ENCODE measurements around the gene EDN2. TPM values are rescaled to one million over a fixed set of nuclear protein-coding genes. Genes with fewer than 3 reads are reported as not detected.

Gene EDN2
- total RNA-seq, 4 donors from 2014 or later = not detected

DNA sequence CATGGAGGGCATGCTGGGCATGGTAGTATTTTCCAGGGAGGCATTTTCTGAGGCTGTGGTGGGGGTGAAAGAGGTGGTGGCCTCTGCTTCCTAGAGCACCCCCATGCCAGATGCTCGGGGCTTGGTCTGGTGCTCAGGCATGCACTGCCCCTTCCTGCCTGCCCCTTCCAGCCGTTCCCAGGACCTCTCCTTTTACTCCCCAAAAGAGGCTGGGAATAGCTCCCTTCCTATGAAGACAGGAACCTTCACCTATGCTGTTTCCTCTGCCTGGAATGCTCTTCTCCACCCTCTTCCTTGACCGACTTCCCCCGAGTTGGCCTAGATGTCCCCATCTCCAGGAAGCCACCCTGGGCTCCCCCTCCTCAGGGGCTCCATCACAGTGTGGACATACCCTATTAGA lies 9.1 kb downstream of the EDN2 start:
- H3K27me3 ChIP-seq = no peaks in the 10 kb centered on the region
- H3K4me3 ChIP-seq = no peak overlapping the region
- H3K27ac ChIP-seq = peak overlapping the region in 1 of 4 donors; percentile 51
- in situ Hi-C loops (cut with MboI; ENCODE audit: low sequenced_read_pairs in 4 of 4) (no loop called here), intact Hi-C loops (cut with DNase I; ENCODE audit: low total_unique reads) (no loop called here)
- no peaks in the 10 kb centered on the region for H3K36me3 ChIP-seq
- DNase-seq (no peak), ATAC-seq (no peak)
- H3K4me1 ChIP-seq = peaks cover 24 to 29% of the 10 kb centered on the region in 2 donors
- H3K9me3 ChIP-seq = no peaks in the 10 kb centered on the region
- TF ChIP-seq, protein P1, sequence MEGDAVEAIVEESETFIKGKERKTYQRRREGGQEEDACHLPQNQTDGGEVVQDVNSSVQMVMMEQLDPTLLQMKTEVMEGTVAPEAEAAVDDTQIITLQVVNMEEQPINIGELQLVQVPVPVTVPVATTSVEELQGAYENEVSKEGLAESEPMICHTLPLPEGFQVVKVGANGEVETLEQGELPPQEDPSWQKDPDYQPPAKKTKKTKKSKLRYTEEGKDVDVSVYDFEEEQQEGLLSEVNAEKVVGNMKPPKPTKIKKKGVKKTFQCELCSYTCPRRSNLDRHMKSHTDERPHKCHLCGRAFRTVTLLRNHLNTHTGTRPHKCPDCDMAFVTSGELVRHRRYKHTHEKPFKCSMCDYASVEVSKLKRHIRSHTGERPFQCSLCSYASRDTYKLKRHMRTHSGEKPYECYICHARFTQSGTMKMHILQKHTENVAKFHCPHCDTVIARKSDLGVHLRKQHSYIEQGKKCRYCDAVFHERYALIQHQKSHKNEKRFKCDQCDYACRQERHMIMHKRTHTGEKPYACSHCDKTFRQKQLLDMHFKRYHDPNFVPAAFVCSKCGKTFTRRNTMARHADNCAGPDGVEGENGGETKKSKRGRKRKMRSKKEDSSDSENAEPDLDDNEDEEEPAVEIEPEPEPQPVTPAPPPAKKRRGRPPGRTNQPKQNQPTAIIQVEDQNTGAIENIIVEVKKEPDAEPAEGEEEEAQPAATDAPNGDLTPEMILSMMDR (IDR thresholded peaks at IDR 0.05 in 4 of 5, conservative IDR thresholded peaks at IDR 0.05 in 1 of 5) = no peak
- TF ChIP-seq POLR2A (IDR thresholded peaks at IDR 0.05) = no peak

DNA sequence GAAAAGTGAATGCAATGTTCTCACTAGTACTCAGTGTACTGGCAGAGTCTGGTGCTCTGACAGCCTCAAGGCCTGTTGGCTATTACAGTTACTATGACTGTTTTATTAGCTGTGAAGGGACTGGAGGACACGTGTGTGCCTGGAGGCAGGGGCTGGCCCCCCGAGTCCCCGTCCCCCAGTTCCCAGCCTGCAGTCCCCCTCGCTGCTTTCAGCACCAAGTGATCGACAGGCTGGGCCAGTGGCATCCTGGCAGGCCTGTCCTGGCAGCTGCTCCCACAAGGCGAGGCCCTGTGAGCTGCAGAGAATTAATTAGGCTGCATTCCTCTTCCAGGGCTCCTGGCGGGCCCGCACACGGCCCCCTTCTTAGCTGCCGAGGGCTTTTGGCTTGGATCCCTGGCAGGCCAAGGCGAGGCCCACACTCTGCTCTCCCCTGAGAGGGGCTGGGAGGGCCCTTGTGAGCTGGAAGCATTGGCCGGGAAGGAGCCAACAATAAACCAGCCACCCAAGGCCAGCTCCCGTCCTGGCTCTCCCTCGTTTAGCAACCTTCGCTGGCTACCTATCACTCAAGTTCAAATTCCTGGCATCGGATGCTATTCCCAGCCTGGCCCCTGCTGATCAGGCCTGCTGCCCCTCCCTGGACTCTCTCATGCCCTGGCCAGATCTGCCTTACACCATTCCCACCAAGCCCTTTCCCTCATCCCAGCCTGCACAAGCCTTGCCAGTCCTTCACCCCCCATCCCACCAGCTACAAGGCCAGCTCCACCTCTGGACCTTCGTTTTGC lies 9.8 kb downstream of the EDN2 start:
- no peak for TF ChIP-seq POLR2A (IDR thresholded peaks at IDR 0.05)
- TF ChIP-seq, protein P1 (IDR thresholded peaks at IDR 0.05 in 4 of 5, conservative IDR thresholded peaks at IDR 0.05 in 1 of 5) = no peak
- DNase-seq (no peak), ATAC-seq (peak; percentile 32 to 47)
- Histone ChIP-seq H3K4me3 (no peak overlapping the region), H3K9me3 (no peaks in the 10 kb centered on the region), H3K27ac (peak overlapping the region in 3 of 4 donors; percentile 50 to 51 (median 51)), H3K4me1 (peaks cover 24 to 29% of the 10 kb centered on the region in 2 donors), H3K36me3 (no peaks in the 10 kb centered on the region), H3K27me3 (no peaks in the 10 kb centered on the region)
- intact Hi-C loops (cut with DNase I; ENCODE audit: low total_unique reads) = no loop called here
- in situ Hi-C loops (cut with MboI; ENCODE audit: low sequenced_read_pairs in 4 of 4) = no loop called here

DNA sequence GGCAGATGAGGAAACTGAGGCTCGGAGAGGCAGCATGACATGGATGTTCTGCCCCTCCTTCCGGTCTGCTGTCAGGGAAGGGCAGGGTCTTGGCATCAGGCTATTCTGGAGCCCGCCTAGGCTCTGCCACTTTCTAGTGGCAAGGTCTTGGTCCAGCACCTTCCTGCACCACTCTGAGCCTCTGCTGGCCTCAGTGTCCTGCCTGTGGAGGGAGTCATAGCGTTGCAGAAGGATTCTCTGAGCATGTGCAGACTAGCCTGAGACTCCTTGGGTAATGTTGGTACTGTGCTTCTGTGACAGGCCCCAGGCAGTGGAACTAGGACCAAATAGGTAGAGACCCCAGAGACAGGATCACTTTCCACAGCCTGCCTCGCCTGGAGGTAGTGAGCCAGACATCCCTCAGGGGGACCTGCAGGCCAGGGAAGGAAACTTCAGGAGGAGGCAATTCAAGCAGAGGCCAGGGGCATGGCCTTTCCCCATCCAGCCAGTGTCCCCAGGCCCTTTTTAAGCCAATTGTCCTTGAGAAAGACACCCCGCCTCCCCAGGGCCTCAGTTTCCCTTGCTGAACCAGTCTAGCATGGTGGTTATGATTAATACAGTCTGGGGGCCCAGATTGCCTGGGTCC lies 10.6 kb downstream of the EDN2 start:
- no peak overlapping the region for H3K4me3 ChIP-seq
- TF ChIP-seq, protein P1 (IDR thresholded peaks at IDR 0.05 in 4 of 5, conservative IDR thresholded peaks at IDR 0.05 in 1 of 5) = no peak
- no peak for TF ChIP-seq POLR2A (IDR thresholded peaks at IDR 0.05)
- DNase-seq (no peak), ATAC-seq (no peak)
- in situ Hi-C loops (cut with MboI; ENCODE audit: low sequenced_read_pairs in 4 of 4) = no loop called here
- H3K9me3 ChIP-seq = no peaks in the 10 kb centered on the region
- intact Hi-C loops (cut with DNase I; ENCODE audit: low total_unique reads) = no loop called here
- H3K27me3 ChIP-seq = no peaks in the 10 kb centered on the region
- H3K36me3 ChIP-seq = no peaks in the 10 kb centered on the region
- H3K27ac ChIP-seq = no peak overlapping the region
- peaks cover 22 to 24% of the 10 kb centered on the region in 2 donors for H3K4me1 ChIP-seq

DNA sequence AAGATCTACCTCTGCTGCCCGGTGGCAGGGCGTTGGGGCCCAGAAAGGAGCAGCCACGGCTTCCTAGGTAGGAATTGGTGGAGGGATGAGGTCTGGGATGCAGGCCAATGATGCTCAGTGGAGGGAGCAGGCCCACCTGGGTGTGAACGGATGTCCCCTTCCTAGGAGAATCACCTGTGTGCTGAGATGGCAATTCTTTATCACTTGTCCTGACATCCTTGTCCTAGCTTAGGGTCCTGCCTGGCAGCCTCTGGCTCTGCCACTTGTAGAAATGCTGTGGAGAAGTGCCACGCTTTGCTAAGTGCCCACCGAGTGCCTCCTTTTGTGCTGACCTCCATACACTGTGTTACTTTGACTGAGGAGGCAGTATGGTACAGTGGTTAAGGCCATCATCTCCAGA lies 12.8 kb downstream of the EDN2 start:
- Histone ChIP-seq H3K4me1 (peaks cover 16 to 17% of the 10 kb centered on the region in 2 donors), H3K9me3 (no peaks in the 10 kb centered on the region), H3K36me3 (no peaks in the 10 kb centered on the region), H3K4me3 (no peak overlapping the region), H3K27me3 (no peaks in the 10 kb centered on the region), H3K27ac (no peak overlapping the region)
- ATAC-seq = no peak
- no peak for DNase-seq
- TF ChIP-seq POLR2A (IDR thresholded peaks at IDR 0.05) = no peak
- TF ChIP-seq, protein P1 (IDR thresholded peaks at IDR 0.05 in 4 of 5, conservative IDR thresholded peaks at IDR 0.05 in 1 of 5) = no peak
- in situ Hi-C loops (cut with MboI; ENCODE audit: low sequenced_read_pairs in 4 of 4) (no loop called here), intact Hi-C loops (cut with DNase I; ENCODE audit: low total_unique reads) (no loop called here)
